GM12865 (cell line): ENCODE data around the gene MAN2A2.

Experiments used
- DNase-seq: peaks from one replicate; pipeline ENCODE4 v3.0.0; 2010; ENCODE audit warnings: low read depth
- H3K4me3 ChIP-seq: 2 replicates; pipeline ENCODE4 v1.5.1; 2011; ENCODE audit warnings: mild to moderate bottlenecking, low read depth, low read length, control low read depth
- CTCF ChIP-seq: IDR thresholded peaks from 2 replicates; pipeline ENCODE4 v1.5.1; 2011; ENCODE audit warnings: low read length, control low read depth, low read depth, inconsistent platforms; ENCODE audit not compliant: insufficient read depth; ENCODE audit errors: missing control alignments

Gene MAN2A2

GRCh38 chr15:90880381-90881145, 22.5 kb upstream of the MAN2A2 start:
- no peak overlapping the region for H3K4me3 ChIP-seq
- no peak for DNase-seq
- TF ChIP-seq CTCF = no peak

- no peak for DNase-seq
- no peak for TF ChIP-seq CTCF
- no peak overlapping the region for H3K4me3 ChIP-seq
Measured at GRCh38 chr15:90881181-90881977, 21.7 kb upstream of the MAN2A2 start.

DNA sequence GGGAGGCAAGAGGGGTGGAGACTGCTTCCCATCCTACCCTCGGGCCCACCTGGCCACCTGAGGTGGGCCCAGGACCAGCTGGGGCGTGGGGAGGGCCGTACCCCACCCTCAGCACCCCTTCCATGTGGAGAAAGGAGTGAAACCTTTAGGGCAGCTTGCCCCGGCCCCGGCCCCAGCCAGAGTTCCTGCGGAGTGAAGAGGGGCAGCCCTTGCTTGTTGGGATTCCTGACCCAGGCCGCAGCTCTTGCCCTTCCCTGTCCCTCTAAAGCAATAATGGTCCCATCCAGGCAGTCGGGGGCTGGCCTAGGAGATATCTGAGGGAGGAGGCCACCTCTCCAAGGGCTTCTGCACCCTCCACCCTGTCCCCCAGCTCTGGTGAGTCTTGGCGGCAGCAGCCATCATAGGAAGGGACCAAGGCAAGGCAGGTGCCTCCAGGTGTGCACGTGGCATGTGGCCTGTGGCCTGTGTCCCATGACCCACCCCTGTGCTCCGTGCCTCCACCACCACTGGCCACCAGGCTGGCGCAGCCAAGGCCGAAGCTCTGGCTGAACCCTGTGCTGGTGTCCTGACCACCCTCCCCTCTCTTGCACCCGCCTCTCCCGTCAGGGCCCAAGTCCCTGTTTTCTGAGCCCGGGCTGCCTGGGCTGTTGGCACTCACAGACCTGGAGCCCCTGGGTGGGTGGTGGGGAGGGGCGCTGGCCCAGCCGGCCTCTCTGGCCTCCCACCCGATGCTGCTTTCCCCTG, 21.0 kb upstream of the MAN2A2 start:
- no peak for TF ChIP-seq CTCF
- no peak for DNase-seq
- no peak overlapping the region for H3K4me3 ChIP-seq

- no peak for DNase-seq
- no peak overlapping the region for H3K4me3 ChIP-seq
- no peak for TF ChIP-seq CTCF
Measured at GRCh38 chr15:90882781-90883525, 20.1 kb upstream of the MAN2A2 start.

GRCh38 chr15:90883526-90883975, 19.6 kb upstream of the MAN2A2 start:
- no peak overlapping the region for H3K4me3 ChIP-seq
- TF ChIP-seq CTCF = no peak
- DNase-seq = no peak
